Measurements from ENCODE around the gene DLGAP4. TPM values are rescaled to one million over a fixed set of nuclear protein-coding genes. Genes with fewer than 3 reads are reported as not detected.

The DLGAP4 gene
- total and polyA plus RNA-seq, 10 of the 15 experiments (the other 5 are each of a cell fraction or from before 2014, with no cell fraction given), result 0.42 to 43.3 (median 19.0) TPM

DNA sequence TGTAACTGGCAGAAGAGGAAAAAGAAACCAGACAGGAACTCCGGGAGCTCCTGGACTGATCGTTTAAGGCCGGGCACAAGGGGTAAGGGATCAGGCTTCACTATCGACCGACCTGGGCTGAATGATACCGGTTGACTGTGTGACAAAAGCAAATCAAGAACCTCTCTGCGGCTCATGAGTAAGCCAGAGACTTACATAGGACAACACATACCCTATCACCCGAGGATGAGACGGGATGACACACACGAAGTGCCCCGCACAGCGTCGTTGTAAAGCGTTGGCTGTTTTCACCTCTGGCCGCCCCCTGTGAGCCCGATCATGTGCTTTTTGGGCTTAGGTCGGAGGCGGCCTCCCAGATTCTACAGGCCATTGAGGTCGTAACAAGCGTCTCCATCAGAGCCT lies 266.6 kb downstream of the DLGAP4 start (continued):
- TF ChIP-seq SKIL (IDR thresholded peaks at IDR 0.05; ENCODE audit: low read depth, poor library complexity, severe bottlenecking) (peak; percentile 27), SMC3 (IDR thresholded peaks at IDR 0.05; ENCODE audit: borderline replicate concordance, low read length) (no peak), CHD1 (IDR thresholded peaks at IDR 0.05; ENCODE audit: low read depth, low read length) (0 out of 2 replicates have a peak, but pooled peaks have one; percentile 38)

DNA sequence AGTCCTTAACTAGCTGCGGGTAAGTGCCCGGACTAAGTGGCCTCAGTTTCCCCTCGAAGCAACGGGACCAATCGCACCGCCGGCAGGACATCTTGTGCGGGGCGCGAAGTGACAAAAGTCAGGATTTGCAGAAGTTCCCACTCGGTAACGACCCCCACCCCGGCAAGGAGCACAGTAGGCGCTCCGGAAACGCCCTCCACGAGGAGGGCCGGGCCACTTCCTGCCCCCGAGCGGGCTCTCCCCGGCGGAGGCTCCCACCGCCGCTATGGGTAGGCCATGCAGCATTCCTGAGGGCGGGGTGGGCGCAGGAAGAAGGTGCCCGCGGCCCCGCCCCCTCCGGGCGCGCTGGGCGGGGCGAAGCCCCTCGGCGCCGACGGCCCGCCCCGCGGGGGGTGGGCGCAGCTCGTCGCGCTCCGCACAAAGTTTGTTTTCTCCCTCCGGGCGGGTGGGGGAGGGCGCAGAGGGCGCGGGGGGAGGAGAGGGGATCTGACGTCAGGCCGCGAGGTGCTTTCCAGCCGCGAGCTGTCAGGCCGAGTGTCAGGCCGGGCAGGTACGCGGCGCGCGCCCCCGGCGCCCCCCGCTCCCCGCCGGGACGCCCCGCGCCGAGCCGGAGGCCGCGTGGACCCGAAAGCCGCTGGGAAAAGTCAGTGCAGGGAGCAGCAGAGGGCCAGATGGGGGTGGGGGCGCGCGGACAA lies 267.1 kb downstream of the DLGAP4 start, which contains the start of gene TGIF2:
TSS of gene TGIF2 (plus strand) at position 495 of the 695 bp plus-strand sequence. CDS start 5,178 bp downstream, outside the sequence.
- peak within 1 kb of the TSS; percentile 94 for H3K4me3 ChIP-seq
- H4K20me1 ChIP-seq (ENCODE audit: control insufficient read depth, insufficient read depth), result peaks cover 4% of the 10 kb centered on the region; the same call in 1 of the 2 replicates
- H2AFZ ChIP-seq (ENCODE audit: control insufficient read depth, low read depth, low read length), result peak within 1 kb of the TSS; percentile 75
- SMC1A ChIA-PET (ENCODE audit: uncharacterized antibody, unreplicated experiment), result interaction anchor here (1.1 to 8.2 kb wide), 4 partner anchors 11 to 30 kb away, joined by 3 to 98 read pairs (median 44); partner anchors contain the start of gene RAB5IF
- FAIRE-seq (no peak), ATAC-seq (peak; percentile 81), DNase-seq (ENCODE audit: low read depth, low spot score) (peak; percentile 48)
- H3K9ac ChIP-seq (ENCODE audit: control insufficient read depth, insufficient read depth, low read length), result peak within 1 kb of the TSS; percentile 97
- CTCF ChIA-PET, result interaction anchor here (2.5 to 9.0 kb wide), 4 partner anchors 17 to 39 kb away, joined by 8 to 94 read pairs (median 42); partner anchors contain the start of gene RAB5IF
- in situ Hi-C loops (cut with MboI) (no loop called here), intact Hi-C loops (cut with micrococcal nuclease; ENCODE audit: unreplicated experiment) (loop anchor here (1.0 to 10.0 kb wide), 2 partner anchors 32 to 108 kb away; partner anchors contain the start of gene RAB5IF)
- H3K27me3 ChIP-seq (replicated peaks in 1 of 2; ENCODE audit: control insufficient read depth in 2 of 2, insufficient read depth in 2 of 2, low read length in 1 of 2), result no peaks in the 10 kb centered on the region
- peaks cover 5% of the 10 kb centered on the region for H3K4me1 ChIP-seq (ENCODE audit: control insufficient read depth, insufficient read depth, low read length)
- peaks cover 0 to 7% of the 10 kb centered on the region in 2 experiments; a peak in 2 of 4 replicates for H3K36me3 ChIP-seq (ENCODE audit: control insufficient read depth in 2 of 2, insufficient read depth in 2 of 2, low read length in 1 of 2)
- 1% methylated on average over 37 of the region's 80 CpGs for WGBS (ENCODE audit: insufficient coverage, insufficient replicate concordance, low lambda C conversion rate, missing lambda C conversion rate)
- RAD21 ChIA-PET (ENCODE audit: unreplicated experiment), result interaction anchor here (0.6 to 9.0 kb wide), 19 partner anchors 12 to 1712 kb away, joined by 3 to 93 read pairs (median 3); partner anchors contain the start of genes DSN1, NDRG3 and RAB5IF
- peak within 1 kb of the TSS; percentile 96 for H3K27ac ChIP-seq (ENCODE audit: control insufficient read depth, insufficient read depth)
- BruUV-seq (replicated peaks), result no TSS peak
- peak within 1 kb of the TSS; percentile 94 for H3K4me2 ChIP-seq (ENCODE audit: control insufficient read depth, insufficient read depth)
- H3K9me3 ChIP-seq (replicated peaks; ENCODE audit: control insufficient read depth, insufficient read depth, low read length), result no peaks in the 10 kb centered on the region
- peaks cover 44% of the 10 kb centered on the region for H3K79me2 ChIP-seq (ENCODE audit: control insufficient read depth, insufficient read depth, low read length)
- POLR2A ChIA-PET, result interaction anchor here (0.6 to 10.1 kb wide), 15 partner anchors 12 to 1115 kb away, joined by 3 to 87 read pairs (median 4); partner anchors contain the start of genes NDRG3 and RAB5IF
- TF ChIP-seq SMARCA5 (IDR thresholded peaks at IDR 0.05) (peak; percentile 46; the same call in 1 of the 2 replicates), RUNX3 (IDR thresholded peaks at IDR 0.05; ENCODE audit: low read length) (peak; percentile 29; the same call in 1 of the 2 replicates), RFX5 (IDR thresholded peaks at IDR 0.05; ENCODE audit: low read depth, low read length) (no peak), GABPA (IDR thresholded peaks at IDR 0.05; ENCODE audit: low read depth) (peak; percentile 70; the same call in 1 of the 2 replicates), CBX5 (IDR thresholded peaks at IDR 0.05; ENCODE audit: low read depth) (no peak), JUND (IDR thresholded peaks at IDR 0.05; ENCODE audit: low read depth, low read length) (no peak), MTA3 (IDR thresholded peaks at IDR 0.05; ENCODE audit: borderline replicate concordance, low read length) (no peak; the same call in 1 of the 2 replicates), CBFB (IDR thresholded peaks at IDR 0.05; ENCODE audit: low read depth) (peak; percentile 52; the same call in 1 of the 2 replicates), CREB1 (IDR thresholded peaks at IDR 0.05; ENCODE audit: low read depth) (peak; percentile 71), ZNF622 (IDR thresholded peaks at IDR 0.05) (no peak), NR2C2 (IDR thresholded peaks at IDR 0.05; ENCODE audit: borderline replicate concordance, control insufficient read depth, insufficient read length, low read depth) (no peak), ZNF274 (IDR thresholded peaks at IDR 0.05; ENCODE audit: insufficient read depth, insufficient read length) (no peak), CHD4 (IDR thresholded peaks at IDR 0.05) (no peak), BCL11A (IDR thresholded peaks at IDR 0.05; ENCODE audit: low read depth, low read length) (no peak), MYC (IDR thresholded peaks at IDR 0.05; ENCODE audit: insufficient read depth, insufficient read length, insufficient replicate concordance, low read length, severe bottlenecking) (no peak)
- TF ChIP-seq, protein P1, sequence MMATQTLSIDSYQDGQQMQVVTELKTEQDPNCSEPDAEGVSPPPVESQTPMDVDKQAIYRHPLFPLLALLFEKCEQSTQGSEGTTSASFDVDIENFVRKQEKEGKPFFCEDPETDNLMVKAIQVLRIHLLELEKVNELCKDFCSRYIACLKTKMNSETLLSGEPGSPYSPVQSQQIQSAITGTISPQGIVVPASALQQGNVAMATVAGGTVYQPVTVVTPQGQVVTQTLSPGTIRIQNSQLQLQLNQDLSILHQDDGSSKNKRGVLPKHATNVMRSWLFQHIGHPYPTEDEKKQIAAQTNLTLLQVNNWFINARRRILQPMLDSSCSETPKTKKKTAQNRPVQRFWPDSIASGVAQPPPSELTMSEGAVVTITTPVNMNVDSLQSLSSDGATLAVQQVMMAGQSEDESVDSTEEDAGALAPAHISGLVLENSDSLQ (IDR thresholded peaks at IDR 0.05), result peak; percentile 8; the same call in 1 of the 2 replicates

All from GM12878 (cell line).